OCI-LY7 (cell line): ENCODE data around the gene TMX4.
"Not testable (repeated sequence)": the region's sequence is repeated elsewhere in the genome, so short reads cannot be mapped to it uniquely, and the experiment has no call there.

Experiments
- CTCF ChIP-seq: fragments of 200-600 bp; sonication (generic); conservative IDR thresholded peaks from 2 replicates; pipeline ENCODE4 v1.5.1; 2014; ENCODE audit warnings: mild to moderate bottlenecking, antibody characterized with exemption, low read length, moderate library complexity, mixed read lengths
- EZH2phosphoT487 ChIP-seq: fragments of 200-600 bp; sonication (generic); IDR thresholded peaks from 2 replicates; pipeline ENCODE4 v1.6.1; 2018; ENCODE audit warnings: low read depth, borderline replicate concordance, mild to moderate bottlenecking, mixed run types, antibody characterized with exemption, low read length, moderate library complexity, mixed read lengths

- TF ChIP-seq CTCF, EZH2phosphoT487: not testable (repeated sequence)
These were observed 63.0 kb downstream of the TMX4 start for GRCh38 chr20:7956561-7956960.
